ENCODE results near the gene RBM33.

DNA sequence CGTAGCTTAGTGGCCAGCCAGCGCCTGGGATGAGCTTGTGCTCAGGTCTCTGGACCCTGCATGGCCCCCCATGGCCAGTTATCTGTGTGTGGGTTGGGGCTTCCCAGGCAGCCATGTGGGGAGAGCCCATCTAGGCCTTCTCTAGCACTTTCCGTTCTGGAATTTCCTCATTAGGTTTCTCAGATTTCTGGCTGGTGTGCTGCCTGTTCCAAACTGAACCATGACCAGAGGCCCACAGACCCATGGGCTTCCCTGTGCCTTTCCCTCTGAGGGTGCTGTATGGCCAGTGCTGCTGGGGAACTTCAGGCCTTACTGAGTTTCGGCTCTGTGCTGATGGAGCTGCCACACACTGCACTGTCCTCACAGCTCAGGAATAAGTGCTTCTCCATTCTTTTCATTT is 117.6 kb downstream of the RBM33 start:
- TF ChIP-seq FOXP2 (optimal IDR thresholded peaks at IDR 0.05; ENCODE audit: control extremely low read depth, extremely low read length, insufficient read depth) (no peak), EZH2 (IDR thresholded peaks at IDR 0.05) (no peak), POLR2AphosphoS5 (IDR thresholded peaks at IDR 0.05; ENCODE audit: borderline replicate concordance, low read depth, low read length) (no peak)
